Adrenal gland (tissue), 12 donors: ENCODE measurements around the gene FADD. TPM values are rescaled to one million over a fixed set of nuclear protein-coding genes. Genes with fewer than 3 reads are reported as not detected.

Experiments used
- DNase-seq, 7 donors: peaks; one replicate each; pipeline ENCODE4 v3.0.0-alpha.2; 2019 to 2020
- H3K27ac ChIP-seq, 5 donors: fragments of 200-600 bp; sonication (generic) in 4 of 5; 1 replicate in 3 of 5; 2 replicates in 2 of 5; pipeline versions ENCODE4 v1.5.1 to v1.8.0; 2016 to 2020; ENCODE audit warnings: mild to moderate bottlenecking in 1 of 5
- H3K27me3 ChIP-seq: fragments of 200-600 bp; 2 replicates; pipeline ENCODE4 v1.8.0; 2021
- H3K36me3 ChIP-seq, 2 donors: fragments of 200-600 bp; replicated peaks in 1 of 2; 1 replicate in 1 of 2; 2 replicates in 1 of 2; pipeline versions ENCODE4 v1.5.1 to v1.8.0; 2018 to 2022
- H3K4me1 ChIP-seq, 2 donors: fragments of 200-600 bp; replicated peaks in 1 of 2; 1 replicate in 1 of 2; 2 replicates in 1 of 2; pipeline versions ENCODE4 v1.5.1 to v1.8.0; 2018 to 2021
- H3K4me3 ChIP-seq, 4 donors: fragments of 200-600 bp; sonication (generic) in 3 of 4; one replicate each; pipeline ENCODE4 v1.5.1; 2016 to 2018
- H3K9me3 ChIP-seq, 3 donors: fragments of 200-600 bp; sonication (generic) in 1 of 3; replicated peaks in 1 of 3; 1 replicate in 2 of 3; 2 replicates in 1 of 3; pipeline versions ENCODE4 v1.5.1 to v1.8.0; 2016 to 2021
- CTCF ChIP-seq, 6 experiments: fragments of 450-650 bp in 4 of 6; fragments of 200-600 bp in 2 of 6; sonication (generic) in 1 of 6; IDR thresholded peaks; 1 replicate in 5 of 6; 2 replicates in 1 of 6; pipeline versions ENCODE4 v1.5.1 to v1.8.0; 2016 to 2021; ENCODE audit warnings: antibody characterized with exemption in 6 of 6, mild to moderate bottlenecking in 2 of 6, moderate library complexity in 1 of 6
- POLR2A ChIP-seq, 2 donors: fragments of 450-650 bp; IDR thresholded peaks; one replicate each; pipeline ENCODE4 v1.6.1; 2017; ENCODE audit warnings: antibody characterized with exemption in 2 of 2, mild to moderate bottlenecking in 2 of 2, moderate library complexity in 1 of 2
- WGBS, 4 donors: extraction: QIAGEN DNeasy Blood & Tissue Kit in 2 of 4; methylation state at CpG; one replicate each; pipeline versions ENCODE4 v1.1.5 to v1.1.7; 2013 to 2017; 5-methylcytosine and 5-hydroxymethylcytosine counted together
- intact Hi-C, 2 donors: fragments of 100-400 bp; cut with DNase I; formaldehyde crosslinking; loops; one replicate each; pipeline versions ENCODE4 v1.14.1 to v1.15.0; 2022 to 2023
- polyA plus RNA-seq, 3 donors: library from polyadenylated mRNA; stranded (reverse); fragments of 200-250 nt in 2 of 3; fragments of 350-450 nt in 1 of 3; fragmentation: Illumina TruSeq in 1 of 3; extraction: RNeasy Lipid Tissue Mini Kit (QIAGEN cat#74804) in 1 of 3; gene quantifications; one replicate each; pipeline ENCODE4 v1.2.3, GENCODE V29; 2013 to 2014
- total RNA-seq, 9 donors: library from RNA; depleted of rRNA in 4 of 9; stranded (reverse); fragments of >200 nt in 4 of 9; fragments of 120-200 nt in 1 of 9; fragmentation: NEBNext Ultra II Directional in 1 of 9; extraction: Animal tissue kit (Norgen Biotek cat#: 25700) in 1 of 9; gene quantifications; one replicate each; pipeline versions ENCODE4 v1.1.0 to v1.2.4, GENCODE V29; 2013 to 2023
- donor health status: healthy with polysubstance abuse.
- donor health status: Bipolar disorder and iron deficiency.
- donor health status: DM: yes; HTN: yes; CAD: no.
- donor health status: DM: no; HTN: no; CAD: no.
- donor health status: DM: no; HTN: no; CAD: no.
- donor health status: DM: yes; HTN: yes; CAD: no.

The FADD gene
- total and polyA plus RNA-seq, 12 donors = 8.9 to 37.9 (median 26.2) TPM

- H3K4me3 ChIP-seq = no peak overlapping the region
- intact Hi-C loops = no loop called here
- no peak overlapping the region for H3K27ac ChIP-seq
- no peaks in the 10 kb centered on the region for H3K36me3 ChIP-seq
- no peaks in the 10 kb centered on the region for H3K4me1 ChIP-seq
- no peak for DNase-seq
- 88 to 91% (median 88%) methylated on average over 5 to 10 of the region's 10 CpGs for WGBS, 4 donors
- no peaks in the 10 kb centered on the region for H3K9me3 ChIP-seq
- TF ChIP-seq CTCF (IDR thresholded peaks at IDR 0.05) (no peak), POLR2A (IDR thresholded peaks at IDR 0.05) (no peak)
- no peaks in the 10 kb centered on the region for H3K27me3 ChIP-seq
Observed at GRCh38 chr11:70164705-70165104, 38.4 kb upstream of the FADD start.

- no peaks in the 10 kb centered on the region for H3K9me3 ChIP-seq
- H3K4me3 ChIP-seq = no peak overlapping the region
- no peaks in the 10 kb centered on the region for H3K27me3 ChIP-seq
- DNase-seq = no peak
- WGBS, 4 donors = 77 to 84% (median 83%) methylated on average over 4 to 9 of the region's 9 CpGs
- H3K27ac ChIP-seq = no peak overlapping the region
- no peak for TF ChIP-seq CTCF (IDR thresholded peaks at IDR 0.05)
- TF ChIP-seq POLR2A (IDR thresholded peaks at IDR 0.05) = no peak
- H3K36me3 ChIP-seq = no peaks in the 10 kb centered on the region
- no peaks in the 10 kb centered on the region for H3K4me1 ChIP-seq
- intact Hi-C loops = no loop called here
Observed at GRCh38 chr11:70167120-70167519, 36.0 kb upstream of the FADD start.

- DNase-seq = no peak
- Histone ChIP-seq H3K4me1 (no peaks in the 10 kb centered on the region), H3K4me3 (no peak overlapping the region), H3K9me3 (no peaks in the 10 kb centered on the region), H3K27ac (no peak overlapping the region), H3K27me3 (no peaks in the 10 kb centered on the region), H3K36me3 (no peaks in the 10 kb centered on the region)
- no peak for TF ChIP-seq CTCF (IDR thresholded peaks at IDR 0.05)
- no peak for TF ChIP-seq POLR2A (IDR thresholded peaks at IDR 0.05)
- intact Hi-C loops = no loop called here
- 68 to 81% (median 72%) methylated on average over 14 to 17 of the region's 17 CpGs for WGBS, 4 donors
Observed at GRCh38 chr11:70167723-70168404, 35.2 kb upstream of the FADD start.

- no peak for DNase-seq
- intact Hi-C loops = no loop called here
- Histone ChIP-seq H3K4me3 (no peak overlapping the region), H3K27me3 (no peaks in the 10 kb centered on the region), H3K36me3 (no peaks in the 10 kb centered on the region), H3K27ac (no peak overlapping the region), H3K4me1 (no peaks in the 10 kb centered on the region), H3K9me3 (no peaks in the 10 kb centered on the region)
- 75 to 88% (median 77%) methylated on average over 3 to 6 of the region's 6 CpGs for WGBS, 4 donors
- TF ChIP-seq CTCF (IDR thresholded peaks at IDR 0.05) (no peak), POLR2A (IDR thresholded peaks at IDR 0.05) (no peak)
Observed at GRCh38 chr11:70168405-70168754, 34.7 kb upstream of the FADD start.
